GM12873 (cell line): ENCODE results near the gene DNASE1L2.

Experiments
- TF ChIP-seq, protein P1 (sequence below): IDR thresholded peaks from 2 replicates; pipeline ENCODE4 v1.5.1; 2012; ENCODE audit warnings: low read depth, mild to moderate bottlenecking, moderate library complexity, low read length, control low read depth; ENCODE audit not compliant: insufficient read depth; ENCODE audit errors: missing control alignments

Gene DNASE1L2

DNA sequence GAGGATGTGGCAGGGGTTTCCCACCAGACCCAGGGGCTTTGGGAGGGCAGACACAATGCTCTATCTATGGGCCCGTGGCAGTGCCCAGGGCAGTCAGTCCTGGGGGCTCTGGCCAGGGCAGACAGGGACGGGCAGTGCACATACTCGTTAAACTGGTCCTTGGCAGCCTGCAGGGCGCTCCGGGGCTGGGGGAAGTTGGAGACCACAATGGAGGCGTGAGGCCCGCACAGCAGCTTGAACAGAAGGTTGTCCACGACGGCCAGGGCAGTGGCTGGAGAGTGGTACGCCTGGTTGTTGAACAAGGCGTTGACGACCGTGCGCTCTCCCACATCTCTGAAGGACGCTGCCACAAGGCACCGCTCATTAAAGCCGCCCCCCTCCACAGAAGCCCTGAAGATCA lies 50.3 kb downstream of the DNASE1L2 start:
- TF ChIP-seq, protein P1, sequence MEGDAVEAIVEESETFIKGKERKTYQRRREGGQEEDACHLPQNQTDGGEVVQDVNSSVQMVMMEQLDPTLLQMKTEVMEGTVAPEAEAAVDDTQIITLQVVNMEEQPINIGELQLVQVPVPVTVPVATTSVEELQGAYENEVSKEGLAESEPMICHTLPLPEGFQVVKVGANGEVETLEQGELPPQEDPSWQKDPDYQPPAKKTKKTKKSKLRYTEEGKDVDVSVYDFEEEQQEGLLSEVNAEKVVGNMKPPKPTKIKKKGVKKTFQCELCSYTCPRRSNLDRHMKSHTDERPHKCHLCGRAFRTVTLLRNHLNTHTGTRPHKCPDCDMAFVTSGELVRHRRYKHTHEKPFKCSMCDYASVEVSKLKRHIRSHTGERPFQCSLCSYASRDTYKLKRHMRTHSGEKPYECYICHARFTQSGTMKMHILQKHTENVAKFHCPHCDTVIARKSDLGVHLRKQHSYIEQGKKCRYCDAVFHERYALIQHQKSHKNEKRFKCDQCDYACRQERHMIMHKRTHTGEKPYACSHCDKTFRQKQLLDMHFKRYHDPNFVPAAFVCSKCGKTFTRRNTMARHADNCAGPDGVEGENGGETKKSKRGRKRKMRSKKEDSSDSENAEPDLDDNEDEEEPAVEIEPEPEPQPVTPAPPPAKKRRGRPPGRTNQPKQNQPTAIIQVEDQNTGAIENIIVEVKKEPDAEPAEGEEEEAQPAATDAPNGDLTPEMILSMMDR = no peak

DNA sequence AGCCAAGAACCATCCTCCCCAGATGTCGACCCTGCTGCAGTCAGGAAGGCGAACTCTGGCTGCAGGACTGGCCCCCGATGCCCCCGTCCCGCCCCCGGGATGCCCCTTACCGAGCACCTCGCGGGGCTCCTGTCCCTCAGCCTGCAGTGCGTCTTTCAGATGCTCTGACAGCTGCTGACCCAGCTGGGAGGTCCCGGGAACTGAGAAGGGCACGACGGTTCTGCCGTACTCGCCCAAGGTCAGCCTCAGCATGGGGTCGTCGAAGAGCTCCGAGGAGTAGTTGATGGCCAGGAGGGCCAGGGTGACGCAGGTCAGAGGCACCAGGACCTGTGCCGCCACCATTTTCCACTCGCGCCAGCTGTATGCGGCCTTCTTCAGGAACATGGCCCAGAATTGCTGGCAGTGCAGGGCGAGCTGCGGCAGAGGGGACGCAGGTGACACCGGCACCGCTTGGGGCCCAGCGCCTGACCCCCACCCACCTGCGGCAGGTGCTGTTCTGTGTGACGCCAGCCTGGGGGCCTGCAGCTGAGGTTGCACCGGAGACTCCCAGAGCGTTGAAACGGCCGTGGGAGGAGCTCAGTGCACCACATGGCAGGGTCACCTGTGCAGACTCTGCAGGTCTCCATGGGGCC lies 51.8 kb downstream of the DNASE1L2 start:
- TF ChIP-seq, protein P1 = no peak
